ENCODE measurements around the gene CIAO3. TPM values are rescaled to one million over a fixed set of nuclear protein-coding genes. Genes with fewer than 3 reads are reported as not detected.

Gene CIAO3
- polyA plus RNA-seq, 1 experiment: 23.1 TPM

DNA sequence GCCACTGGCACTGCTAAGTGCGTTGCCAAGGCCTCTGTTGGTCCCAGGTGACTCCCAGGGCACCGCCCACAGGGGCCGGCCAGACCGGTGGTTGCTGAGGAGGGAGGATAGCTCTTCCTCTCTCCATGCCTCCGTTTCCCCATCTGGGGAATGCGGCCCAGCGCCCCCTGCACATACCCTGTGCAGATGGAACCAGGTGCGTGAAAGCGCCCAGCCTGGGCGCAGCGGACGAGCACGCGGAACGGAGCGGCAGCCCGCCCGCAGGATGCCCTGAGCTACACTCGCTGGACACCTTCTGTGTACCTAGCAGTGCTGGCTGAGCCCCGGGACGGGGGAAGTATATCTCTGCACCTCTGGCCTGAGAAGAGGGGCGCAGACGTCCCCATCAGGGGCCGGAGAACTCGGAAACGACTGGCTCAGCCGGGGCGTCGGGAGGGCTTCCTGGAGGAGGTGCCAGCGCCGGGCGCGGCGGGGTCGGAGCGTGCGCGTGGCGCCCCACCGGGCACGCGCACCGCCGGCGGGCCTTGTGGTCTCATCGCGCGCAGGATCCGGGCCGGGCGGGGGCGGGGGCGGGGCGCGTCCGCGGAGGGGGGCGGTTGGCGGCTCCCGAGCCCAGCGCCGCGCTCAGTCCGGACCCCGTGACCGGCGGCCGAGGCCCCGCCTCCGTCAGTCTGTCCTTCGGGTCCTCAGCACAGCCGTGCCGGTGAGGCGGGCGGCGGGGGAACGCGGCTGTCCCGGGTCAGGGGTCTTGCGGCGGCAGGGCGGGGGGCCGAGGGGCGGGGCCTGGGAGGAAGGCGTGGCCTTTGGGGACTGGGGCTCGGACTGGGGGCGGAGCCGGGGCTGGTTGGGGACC lies 14.1 kb downstream of the CIAO3 start, which contains the start of the genes CCDC78 and HAGHL:
Gene CCDC78 (minus strand): TSS at position 6 of the 853 bp plus-strand sequence. CDS start 76 bp downstream, outside the sequence.
Gene HAGHL (plus strand): TSS at position 669 of the 853 bp plus-strand sequence. CDS start 404 bp downstream, outside the sequence.
- no peaks in the 10 kb centered on the region for H3K27me3 ChIP-seq (ENCODE audit: control insufficient read depth, insufficient read depth, low read length)
- POLR2A ChIA-PET: no interaction called here
- TF ChIP-seq, protein P1, sequence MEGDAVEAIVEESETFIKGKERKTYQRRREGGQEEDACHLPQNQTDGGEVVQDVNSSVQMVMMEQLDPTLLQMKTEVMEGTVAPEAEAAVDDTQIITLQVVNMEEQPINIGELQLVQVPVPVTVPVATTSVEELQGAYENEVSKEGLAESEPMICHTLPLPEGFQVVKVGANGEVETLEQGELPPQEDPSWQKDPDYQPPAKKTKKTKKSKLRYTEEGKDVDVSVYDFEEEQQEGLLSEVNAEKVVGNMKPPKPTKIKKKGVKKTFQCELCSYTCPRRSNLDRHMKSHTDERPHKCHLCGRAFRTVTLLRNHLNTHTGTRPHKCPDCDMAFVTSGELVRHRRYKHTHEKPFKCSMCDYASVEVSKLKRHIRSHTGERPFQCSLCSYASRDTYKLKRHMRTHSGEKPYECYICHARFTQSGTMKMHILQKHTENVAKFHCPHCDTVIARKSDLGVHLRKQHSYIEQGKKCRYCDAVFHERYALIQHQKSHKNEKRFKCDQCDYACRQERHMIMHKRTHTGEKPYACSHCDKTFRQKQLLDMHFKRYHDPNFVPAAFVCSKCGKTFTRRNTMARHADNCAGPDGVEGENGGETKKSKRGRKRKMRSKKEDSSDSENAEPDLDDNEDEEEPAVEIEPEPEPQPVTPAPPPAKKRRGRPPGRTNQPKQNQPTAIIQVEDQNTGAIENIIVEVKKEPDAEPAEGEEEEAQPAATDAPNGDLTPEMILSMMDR (IDR thresholded peaks at IDR 0.05; ENCODE audit: insufficient read depth, low read depth, low read length): no peak
- DNase-seq (ENCODE audit: low read depth): no peak
- peaks cover 4% of the 10 kb centered on the region; the same call in 1 of the 2 replicates for H3K36me3 ChIP-seq (ENCODE audit: control insufficient read depth, insufficient read depth, low read length)
- H3K4me3 ChIP-seq (ENCODE audit: low read depth, low read length): peak within 1 kb of the TSS; percentile 66
- CTCF ChIA-PET: interaction anchor here (1.3 to 2.9 kb wide), 4 partner anchors 11 to 16 kb away, joined by 3 to 18 read pairs (median 14); partner anchors contain the start of gene METRN

DNA sequence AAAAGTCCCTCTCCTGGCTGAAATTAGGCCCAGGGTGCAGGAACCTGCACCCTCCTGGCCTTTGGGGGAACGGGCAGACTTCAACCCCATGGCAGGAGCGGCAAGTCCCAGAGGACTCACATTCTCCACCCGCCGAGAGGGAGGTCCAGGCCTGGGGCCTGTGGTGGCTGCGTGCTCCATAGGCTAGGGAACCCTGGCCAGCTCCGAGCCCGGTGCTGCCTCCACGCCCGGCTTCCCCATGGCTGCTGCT lies 14.7 kb downstream of the CIAO3 start:
- Histone ChIP-seq H3K36me3 (ENCODE audit: control insufficient read depth, insufficient read depth, low read length) (0 out of 2 replicates have a peak, but pooled peaks cover 2% of the 10 kb centered on the region), H3K27me3 (ENCODE audit: control insufficient read depth, insufficient read depth, low read length) (no peaks in the 10 kb centered on the region), H3K4me3 (ENCODE audit: low read depth, low read length) (no peak overlapping the region)
- ChIA-PET POLR2A (no interaction called here), CTCF (interaction anchor here (1.3 to 2.9 kb wide), 3 partner anchors 10 to 15 kb away, joined by 3 to 18 read pairs (median 14); partner anchors contain the start of gene METRN)
- no peak for DNase-seq (ENCODE audit: low read depth)
- TF ChIP-seq, protein P1 (IDR thresholded peaks at IDR 0.05; ENCODE audit: insufficient read depth, low read depth, low read length): no peak

DNA sequence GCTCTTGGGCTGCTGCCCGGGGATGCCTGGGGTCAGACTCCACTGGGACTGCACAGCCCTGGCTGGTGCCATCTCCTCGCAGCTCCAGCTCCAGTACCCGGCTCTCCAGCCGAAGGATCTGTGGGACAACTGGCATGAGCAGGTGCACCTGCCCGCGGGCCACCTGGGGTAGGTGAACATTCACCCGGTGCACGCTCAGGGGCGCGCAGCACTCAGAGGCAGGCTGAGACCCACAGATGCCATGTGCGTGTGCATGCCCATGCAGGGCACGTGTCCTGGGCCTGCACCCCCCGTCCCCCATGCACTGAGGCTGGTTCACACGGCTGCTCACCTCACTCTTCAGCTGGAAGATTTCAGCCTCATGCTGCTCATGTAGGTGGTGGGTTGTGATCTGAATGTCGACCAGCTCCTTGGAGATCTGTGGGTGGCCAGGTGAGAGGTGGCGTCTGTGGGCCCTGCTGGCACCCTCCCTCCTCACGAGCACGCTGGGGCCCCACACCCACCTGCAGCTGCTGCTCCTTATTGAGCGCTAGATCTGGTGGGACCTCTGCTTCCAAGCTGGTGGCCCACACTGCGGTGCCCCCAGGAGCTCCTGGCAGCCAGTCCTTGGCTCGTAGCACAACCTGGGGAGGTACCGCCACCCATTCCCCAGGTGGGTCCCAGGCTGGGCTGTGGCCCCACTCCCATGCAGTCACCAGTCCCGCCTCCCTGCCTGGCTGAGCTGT lies 15.2 kb downstream of the CIAO3 start:
- Histone ChIP-seq H3K27me3 (ENCODE audit: control insufficient read depth, insufficient read depth, low read length) (no peaks in the 10 kb centered on the region), H3K36me3 (ENCODE audit: control insufficient read depth, insufficient read depth, low read length) (0 out of 2 replicates have a peak, but pooled peaks cover 2% of the 10 kb centered on the region), H3K4me3 (ENCODE audit: low read depth, low read length) (no peak overlapping the region)
- ChIA-PET POLR2A (no interaction called here), CTCF (interaction anchor here (1.1 to 2.9 kb wide), 4 partner anchors 10 to 15 kb away, joined by 3 to 18 read pairs (median 8); partner anchors contain the start of genes CIAO3 and METRN)
- TF ChIP-seq, protein P1 (IDR thresholded peaks at IDR 0.05; ENCODE audit: insufficient read depth, low read depth, low read length): no peak
- no peak for DNase-seq (ENCODE audit: low read depth)

DNA sequence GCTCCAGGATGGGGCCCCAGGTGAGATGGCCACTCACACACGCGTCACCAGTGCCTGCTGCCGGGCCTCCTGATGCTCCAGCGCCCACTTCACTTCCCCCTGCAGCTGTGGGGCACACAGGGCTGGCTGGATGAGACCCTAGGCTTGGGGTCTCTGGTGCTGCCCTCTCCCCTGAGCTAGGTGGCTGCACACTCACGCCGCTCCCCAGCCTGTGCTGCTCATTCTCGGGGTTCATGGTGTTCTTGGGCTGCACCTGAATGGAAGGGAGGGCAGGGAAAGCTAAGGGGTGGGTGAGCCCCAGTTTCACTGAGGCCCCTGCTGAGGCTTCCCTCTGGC lies 15.8 kb downstream of the CIAO3 start:
- Histone ChIP-seq H3K27me3 (ENCODE audit: control insufficient read depth, insufficient read depth, low read length) (no peaks in the 10 kb centered on the region), H3K36me3 (ENCODE audit: control insufficient read depth, insufficient read depth, low read length) (0 out of 2 replicates have a peak, but pooled peaks cover 2% of the 10 kb centered on the region), H3K4me3 (ENCODE audit: low read depth, low read length) (no peak overlapping the region)
- TF ChIP-seq, protein P1 (IDR thresholded peaks at IDR 0.05; ENCODE audit: insufficient read depth, low read depth, low read length): no peak
- DNase-seq (ENCODE audit: low read depth): no peak
- ChIA-PET POLR2A (no interaction called here), CTCF (interaction anchor here (1.1 to 2.9 kb wide), 3 partner anchors 9 to 15 kb away, joined by 3 to 18 read pairs (median 14); partner anchors contain the start of genes CIAO3 and METRN)
